Measurements from ENCODE around the gene MMP11.
A peak's percentile ranks its signal among the peaks of the same experiment; 100 is the strongest.
"Not testable (repeated sequence)": the region's sequence is repeated elsewhere in the genome, so short reads cannot be mapped to it uniquely, and the experiment has no call there.

The MMP11 gene

GRCh38 chr22:23772649-23773473, at the start of gene MMP11:
MMP11 (plus strand) TSS chr22:23772849; CDS start chr22:23772871, 22 bp downstream.
- no peak for DNase-seq (ENCODE audit: low spot score)
- no peak for FAIRE-seq

GRCh38 chr22:23728108-23728507, 44.5 kb upstream of the MMP11 start:
- FAIRE-seq; DNase-seq (ENCODE audit: low spot score): not testable (repeated sequence)

- no peak for DNase-seq (ENCODE audit: low spot score)
- no peak for FAIRE-seq
Measured at GRCh38 chr22:23737696-23738095, 35.0 kb upstream of the MMP11 start.

GRCh38 chr22:23742505-23743264, 30.0 kb upstream of the MMP11 start:
- DNase-seq (ENCODE audit: low spot score), result no peak

GRCh38 chr22:23743303-23743705, 29.3 kb upstream of the MMP11 start:
- DNase-seq (ENCODE audit: low spot score), result no peak
- no peak for FAIRE-seq

More at GRCh38 chr22:23742505-23743264, 30.0 kb upstream of the MMP11 start:
- no peak for FAIRE-seq

GRCh38 chr22:23744001-23744400, 28.6 kb upstream of the MMP11 start:
- no peak for DNase-seq (ENCODE audit: low spot score)
- no peak for FAIRE-seq

- DNase-seq (ENCODE audit: low spot score), result no peak
- no peak for FAIRE-seq
Measured at GRCh38 chr22:23744485-23744884, 28.2 kb upstream of the MMP11 start.

GRCh38 chr22:23745791-23746190, 26.9 kb upstream of the MMP11 start:
- DNase-seq (ENCODE audit: low spot score) (no peak), FAIRE-seq (no peak)

- FAIRE-seq (no peak), DNase-seq (ENCODE audit: low spot score) (no peak)
Measured at GRCh38 chr22:23749841-23750301, 22.8 kb upstream of the MMP11 start.

GRCh38 chr22:23750367-23750713, 22.3 kb upstream of the MMP11 start:
- DNase-seq (ENCODE audit: low spot score) (no peak), FAIRE-seq (no peak)

GRCh38 chr22:23750714-23751440, 21.8 kb upstream of the MMP11 start, which contains the start of gene ZNF70:
ZNF70 (minus strand) TSS chr22:23751112; CDS start chr22:23745140, 5,972 bp downstream.
- no peak for FAIRE-seq

GRCh38 chr22:23751441-23751996, 21.1 kb upstream of the MMP11 start:
- no peak for DNase-seq (ENCODE audit: low spot score)
- no peak for FAIRE-seq

More at GRCh38 chr22:23750714-23751440, 21.8 kb upstream of the MMP11 start, which contains the start of gene ZNF70:
- DNase-seq (ENCODE audit: low spot score), result peak; percentile 48

- no peak for DNase-seq (ENCODE audit: low spot score)
- no peak for FAIRE-seq
Measured at GRCh38 chr22:23752090-23752691, 20.5 kb upstream of the MMP11 start.

- DNase-seq (ENCODE audit: low spot score) (no peak), FAIRE-seq (no peak)
Measured at GRCh38 chr22:23752750-23753149, 19.9 kb upstream of the MMP11 start.

GRCh38 chr22:23753385-23753784, 19.3 kb upstream of the MMP11 start:
- no peak for DNase-seq (ENCODE audit: low spot score)

GRCh38 chr22:23754220-23754919, 18.3 kb upstream of the MMP11 start, which contains the start of gene VPREB3:
VPREB3 (minus strand) TSS chr22:23754425; CDS start chr22:23754363, 62 bp downstream.
- FAIRE-seq (no peak), DNase-seq (ENCODE audit: low spot score) (no peak)

More at GRCh38 chr22:23753385-23753784, 19.3 kb upstream of the MMP11 start:
- FAIRE-seq, result no peak

- FAIRE-seq, result no peak
- DNase-seq (ENCODE audit: low spot score), result no peak
Measured at GRCh38 chr22:23754980-23755636, 17.5 kb upstream of the MMP11 start.

- DNase-seq (ENCODE audit: low spot score), result no peak
- no peak for FAIRE-seq
Measured at GRCh38 chr22:23755711-23756110, 16.9 kb upstream of the MMP11 start.

- FAIRE-seq (no peak), DNase-seq (ENCODE audit: low spot score) (no peak)
Measured at GRCh38 chr22:23756891-23757290, 15.8 kb upstream of the MMP11 start.

All from RCC 7860 (cell line).